ENCODE results near the gene CENPO. TPM values are rescaled to one million over a fixed set of nuclear protein-coding genes. Genes with fewer than 3 reads are reported as not detected.
A peak's percentile ranks its signal among the peaks of the same experiment; 100 is the strongest.

Gene CENPO
- total RNA-seq, 1 experiment from 2014 or later: 38.6 TPM

- CTCF ChIA-PET: no interaction called here
Observed at GRCh38 chr2:24763843-24764242, 29.4 kb upstream of the CENPO start.

GRCh38 chr2:24766609-24767008, 26.6 kb upstream of the CENPO start:
- Mint-ChIP-seq H3K4me1 (no peaks in the 10 kb centered on the region), H3K36me3 (peaks cover 18% of the 10 kb centered on the region), H3K27ac (peak overlapping the region; percentile 6; the same call in 1 of the 2 replicates), H3K27me3 (ENCODE audit: low read depth) (no peaks in the 10 kb centered on the region), H3K4me3 (no peak overlapping the region), H3K9me3 (peaks cover 3% of the 10 kb centered on the region; the same call in 1 of the 2 replicates)
- ATAC-seq: no peak
- no peak for DNase-seq (ENCODE audit: low spot score)
- no peak for TF ChIP-seq ZNF138 (CRISPR knock-in tag; conservative IDR thresholded peaks at IDR 0.05)
- no peak for TF ChIP-seq USF1 (CRISPR knock-in tag; IDR thresholded peaks at IDR 0.05)
- no peak for TF ChIP-seq ZNF396 (CRISPR knock-in tag; IDR thresholded peaks at IDR 0.05; ENCODE audit: borderline replicate concordance)
- no peak for TF ChIP-seq E2F4 (CRISPR knock-in tag; IDR thresholded peaks at IDR 0.05; ENCODE audit: borderline replicate concordance, low read depth)
- TF ChIP-seq TEAD4 (CRISPR knock-in tag; IDR thresholded peaks at IDR 0.05): no peak
- TF ChIP-seq ZMAT4 (CRISPR knock-in tag; IDR thresholded peaks at IDR 0.05): no peak
- ChIA-PET POLR2A (no interaction called here), CTCF (interaction anchor here (0.6 kb wide), 1 partner anchor 348 kb away, joined by 4 read pairs; no protein-coding TSS in a partner anchor)

More at GRCh38 chr2:24763843-24764242, 29.4 kb upstream of the CENPO start:
- Mint-ChIP-seq H3K27ac (no peak overlapping the region), H3K27me3 (ENCODE audit: low read depth) (no peaks in the 10 kb centered on the region), H3K4me3 (no peak overlapping the region), H3K36me3 (peaks cover 13% of the 10 kb centered on the region), H3K9me3 (no peaks in the 10 kb centered on the region), H3K4me1 (no peaks in the 10 kb centered on the region)
- DNase-seq (ENCODE audit: low spot score) (no peak), ATAC-seq (no peak)
- TF ChIP-seq ZNF423 (CRISPR knock-in tag; IDR thresholded peaks at IDR 0.05) (no peak), ZNF281 (CRISPR knock-in tag; IDR thresholded peaks at IDR 0.05) (no peak), ZNF121 (CRISPR knock-in tag; IDR thresholded peaks at IDR 0.05) (no peak), FOXJ3 (CRISPR knock-in tag; IDR thresholded peaks at IDR 0.05; ENCODE audit: borderline replicate concordance) (no peak), SMAD3 (CRISPR knock-in tag; IDR thresholded peaks at IDR 0.05; ENCODE audit: borderline replicate concordance) (no peak), OVOL2 (CRISPR knock-in tag; IDR thresholded peaks at IDR 0.05; ENCODE audit: borderline replicate concordance) (no peak), NR3C1 (CRISPR knock-in tag; conservative IDR thresholded peaks at IDR 0.05; ENCODE audit: low read depth) (no peak), JAZF1 (CRISPR knock-in tag; IDR thresholded peaks at IDR 0.05) (no peak), GRHL2 (CRISPR knock-in tag; IDR thresholded peaks at IDR 0.05; ENCODE audit: insufficient replicate concordance, severe bottlenecking) (no peak)
- POLR2A ChIA-PET: no interaction called here

GRCh38 chr2:24768013-24768412, 25.2 kb upstream of the CENPO start:
- POLR2A ChIA-PET: no interaction called here
- DNase-seq (ENCODE audit: low spot score) (no peak), ATAC-seq (no peak)
- Mint-ChIP-seq H3K9me3 (peaks cover 3% of the 10 kb centered on the region; the same call in 1 of the 2 replicates), H3K27ac (no peak overlapping the region), H3K27me3 (ENCODE audit: low read depth) (no peaks in the 10 kb centered on the region), H3K4me1 (peaks cover 4% of the 10 kb centered on the region), H3K4me3 (no peak overlapping the region), H3K36me3 (peaks cover 15% of the 10 kb centered on the region)
- CTCF ChIA-PET: interaction anchor here (0.8 kb wide), 2 partner anchors 12 to 155 kb away, joined by 3 to 4 read pairs; no protein-coding TSS in a partner anchor
- TF ChIP-seq TEAD1 (CRISPR knock-in tag; IDR thresholded peaks at IDR 0.05) (no peak), JUN (CRISPR knock-in tag; IDR thresholded peaks at IDR 0.05) (no peak), TEAD4 (CRISPR knock-in tag; IDR thresholded peaks at IDR 0.05) (no peak), ZNF423 (CRISPR knock-in tag; IDR thresholded peaks at IDR 0.05) (no peak), ARID4B (CRISPR knock-in tag; IDR thresholded peaks at IDR 0.05; ENCODE audit: borderline replicate concordance) (no peak), ZSCAN18 (CRISPR knock-in tag; IDR thresholded peaks at IDR 0.05) (no peak), ZNF138 (CRISPR knock-in tag; conservative IDR thresholded peaks at IDR 0.05) (no peak), E2F5 (CRISPR knock-in tag; IDR thresholded peaks at IDR 0.05) (no peak)
